Panc1 (cell line): ENCODE results near the gene CHSY3. TPM values are rescaled to one million over a fixed set of nuclear protein-coding genes. Genes with fewer than 3 reads are reported as not detected.

Experiments
- ATAC-seq: fragments of 200-7000 bp; cut with Tn5 transposase; 2 replicates; pipeline ENCODE4 v1.9.1; 2020; ENCODE audit warnings: mild to moderate bottlenecking, moderate library complexity
- BruUV-seq: library from RNA; stranded (reverse); fragments of 400-500 nt; replicated peaks from 2 replicates; lab custom pipeline; 2021; lab: Mats Ljungman, UMichigan
- CTCF ChIA-PET: fragments of 300-600 bp; sonication (Branson Sonifier 250); formaldehyde crosslinking; loops from one replicate; lab custom pipeline; 2022; ENCODE audit warnings: antibody characterized with exemption; lab: Charles Lee
- POLR2A ChIA-PET: fragments of 300-600 bp; sonication (Branson Sonifier 250); formaldehyde crosslinking; loops from one replicate; lab custom pipeline; 2022; ENCODE audit warnings: antibody characterized with exemption; lab: Charles Lee
- DNase-seq: peaks from one replicate; pipeline ENCODE4 v3.0.0-alpha.2; 2010; ENCODE audit warnings: low read depth, low spot score
- H3K27ac ChIP-seq: 2 replicates; pipeline ENCODE4 v1.5.1; 2011; ENCODE audit warnings: mild to moderate bottlenecking, low read length, inconsistent platforms
- H3K27me3 ChIP-seq: fragments of 200-500 bp; sonication (Bioruptor generic); 2 replicates; pipeline ENCODE4 v1.6.0; 2014; ENCODE audit warnings: low read length, inconsistent platforms; ENCODE audit not compliant: control insufficient read depth, insufficient read depth
- H3K36me3 ChIP-seq: fragments of 200-500 bp; sonication (Bioruptor generic); 2 replicates; pipeline ENCODE4 v1.5.1; 2014; ENCODE audit warnings: inconsistent platforms, mild to moderate bottlenecking, low read length, moderate library complexity; ENCODE audit not compliant: control insufficient read depth, insufficient read depth
- H3K4me1 ChIP-seq: 2 replicates; pipeline ENCODE4 v1.5.1; 2011; ENCODE audit warnings: inconsistent platforms, mild to moderate bottlenecking, low read length, moderate library complexity; ENCODE audit not compliant: control insufficient read depth, insufficient read depth
- H3K4me3 ChIP-seq, 2 experiments: 2 replicates each; pipeline ENCODE4 v1.5.1; 2011 to 2012; ENCODE audit warnings: low read depth in 2 of 2, low read length in 2 of 2, mild to moderate bottlenecking in 2 of 2, inconsistent platforms in 1 of 2, moderate library complexity in 1 of 2
- H3K9me3 ChIP-seq: fragments of 200-500 bp; sonication (Bioruptor generic); 2 replicates; pipeline ENCODE4 v1.5.1; 2014; ENCODE audit warnings: low read depth, mild to moderate bottlenecking, inconsistent platforms, low read length, moderate library complexity; ENCODE audit not compliant: control insufficient read depth, insufficient read depth
- POLR2AphosphoS5 ChIP-seq: IDR thresholded peaks from 2 replicates; pipeline ENCODE4 v1.6.1; 2012; ENCODE audit warnings: mild to moderate bottlenecking, low read depth, low read length, moderate library complexity
- SIN3A ChIP-seq: IDR thresholded peaks from 2 replicates; pipeline ENCODE4 v1.6.1; 2012; ENCODE audit warnings: low read depth, mild to moderate bottlenecking, low read length, moderate library complexity, borderline replicate concordance; ENCODE audit not compliant: insufficient read depth
- TCF7L2 ChIP-seq: IDR thresholded peaks from 2 replicates; pipeline ENCODE4 v1.6.1; 2011; ENCODE audit warnings: mild to moderate bottlenecking, low read depth, low read length, inconsistent platforms
- in situ Hi-C: cut with HindIII; loops from 2 replicates; pipeline ENCODE4 v1.10.0; 2016; ENCODE audit warnings: low sequenced_read_pairs, low pct_unique_long_range_greater_than_20kb
- intact Hi-C: fragments of 100-400 bp; cut with micrococcal nuclease; formaldehyde crosslinking; loops from one replicate; pipeline ENCODE4 v1.10.0; 2022; ENCODE audit not compliant: unreplicated experiment
- total RNA-seq: library from RNA; stranded (reverse); gene quantifications from one replicate; pipeline ENCODE4 v1.2.1, GENCODE V29; 2021; ENCODE audit not compliant: unreplicated experiment
- TF ChIP-seq, protein P1 (sequence below), 2 experiments: IDR thresholded peaks; 2 replicates each; pipeline ENCODE4 v1.6.1; 2011 to 2012; ENCODE audit warnings: low read depth in 2 of 2, control low read depth in 1 of 2, low read length in 1 of 2, mild to moderate bottlenecking in 1 of 2, moderate library complexity in 1 of 2; ENCODE audit not compliant: insufficient read depth in 1 of 2
- TF ChIP-seq, protein P2 (sequence below): fragments of 450-650 bp; IDR thresholded peaks from 2 replicates; pipeline ENCODE4 v1.5.1; 2017; ENCODE audit warnings: mild to moderate bottlenecking

The CHSY3 gene
- total RNA-seq, 1 experiment from 2014 or later: not detected

GRCh38 chr5:130171699-130172098 lies 267.4 kb downstream of the CHSY3 start:
- DNase-seq (no peak), ATAC-seq (no peak)
- no TSS peak for BruUV-seq
- intact Hi-C loops: no loop called here
- H3K4me3 ChIP-seq: no peak overlapping the region
- no peak overlapping the region for H3K27ac ChIP-seq
- H3K9me3 ChIP-seq: no peaks in the 10 kb centered on the region
- TF ChIP-seq, protein P1, sequence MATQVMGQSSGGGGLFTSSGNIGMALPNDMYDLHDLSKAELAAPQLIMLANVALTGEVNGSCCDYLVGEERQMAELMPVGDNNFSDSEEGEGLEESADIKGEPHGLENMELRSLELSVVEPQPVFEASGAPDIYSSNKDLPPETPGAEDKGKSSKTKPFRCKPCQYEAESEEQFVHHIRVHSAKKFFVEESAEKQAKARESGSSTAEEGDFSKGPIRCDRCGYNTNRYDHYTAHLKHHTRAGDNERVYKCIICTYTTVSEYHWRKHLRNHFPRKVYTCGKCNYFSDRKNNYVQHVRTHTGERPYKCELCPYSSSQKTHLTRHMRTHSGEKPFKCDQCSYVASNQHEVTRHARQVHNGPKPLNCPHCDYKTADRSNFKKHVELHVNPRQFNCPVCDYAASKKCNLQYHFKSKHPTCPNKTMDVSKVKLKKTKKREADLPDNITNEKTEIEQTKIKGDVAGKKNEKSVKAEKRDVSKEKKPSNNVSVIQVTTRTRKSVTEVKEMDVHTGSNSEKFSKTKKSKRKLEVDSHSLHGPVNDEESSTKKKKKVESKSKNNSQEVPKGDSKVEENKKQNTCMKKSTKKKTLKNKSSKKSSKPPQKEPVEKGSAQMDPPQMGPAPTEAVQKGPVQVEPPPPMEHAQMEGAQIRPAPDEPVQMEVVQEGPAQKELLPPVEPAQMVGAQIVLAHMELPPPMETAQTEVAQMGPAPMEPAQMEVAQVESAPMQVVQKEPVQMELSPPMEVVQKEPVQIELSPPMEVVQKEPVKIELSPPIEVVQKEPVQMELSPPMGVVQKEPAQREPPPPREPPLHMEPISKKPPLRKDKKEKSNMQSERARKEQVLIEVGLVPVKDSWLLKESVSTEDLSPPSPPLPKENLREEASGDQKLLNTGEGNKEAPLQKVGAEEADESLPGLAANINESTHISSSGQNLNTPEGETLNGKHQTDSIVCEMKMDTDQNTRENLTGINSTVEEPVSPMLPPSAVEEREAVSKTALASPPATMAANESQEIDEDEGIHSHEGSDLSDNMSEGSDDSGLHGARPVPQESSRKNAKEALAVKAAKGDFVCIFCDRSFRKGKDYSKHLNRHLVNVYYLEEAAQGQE (IDR thresholded peaks at IDR 0.05; ENCODE audit: insufficient read depth in 1 of 2, low read depth in 2 of 2, low read length in 1 of 2): no peak
- TF ChIP-seq TCF7L2 (no peak), POLR2AphosphoS5 (no peak), SIN3A (no peak)
- TF ChIP-seq, protein P2, sequence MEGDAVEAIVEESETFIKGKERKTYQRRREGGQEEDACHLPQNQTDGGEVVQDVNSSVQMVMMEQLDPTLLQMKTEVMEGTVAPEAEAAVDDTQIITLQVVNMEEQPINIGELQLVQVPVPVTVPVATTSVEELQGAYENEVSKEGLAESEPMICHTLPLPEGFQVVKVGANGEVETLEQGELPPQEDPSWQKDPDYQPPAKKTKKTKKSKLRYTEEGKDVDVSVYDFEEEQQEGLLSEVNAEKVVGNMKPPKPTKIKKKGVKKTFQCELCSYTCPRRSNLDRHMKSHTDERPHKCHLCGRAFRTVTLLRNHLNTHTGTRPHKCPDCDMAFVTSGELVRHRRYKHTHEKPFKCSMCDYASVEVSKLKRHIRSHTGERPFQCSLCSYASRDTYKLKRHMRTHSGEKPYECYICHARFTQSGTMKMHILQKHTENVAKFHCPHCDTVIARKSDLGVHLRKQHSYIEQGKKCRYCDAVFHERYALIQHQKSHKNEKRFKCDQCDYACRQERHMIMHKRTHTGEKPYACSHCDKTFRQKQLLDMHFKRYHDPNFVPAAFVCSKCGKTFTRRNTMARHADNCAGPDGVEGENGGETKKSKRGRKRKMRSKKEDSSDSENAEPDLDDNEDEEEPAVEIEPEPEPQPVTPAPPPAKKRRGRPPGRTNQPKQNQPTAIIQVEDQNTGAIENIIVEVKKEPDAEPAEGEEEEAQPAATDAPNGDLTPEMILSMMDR: no peak
- H3K27me3 ChIP-seq: no peaks in the 10 kb centered on the region
- CTCF ChIA-PET: no interaction called here
- no peaks in the 10 kb centered on the region for H3K36me3 ChIP-seq
- no peaks in the 10 kb centered on the region for H3K4me1 ChIP-seq
- POLR2A ChIA-PET: no interaction called here
- in situ Hi-C loops: no loop called here

- H3K27me3 ChIP-seq: no peaks in the 10 kb centered on the region
- no TSS peak for BruUV-seq
- in situ Hi-C loops (no loop called here), intact Hi-C loops (no loop called here)
- no peak for DNase-seq
- TF ChIP-seq SIN3A: no peak
- TF ChIP-seq, protein P2: no peak
- TF ChIP-seq, protein P1 (IDR thresholded peaks at IDR 0.05; ENCODE audit: insufficient read depth in 1 of 2, low read depth in 2 of 2, low read length in 1 of 2): no peak
- no peak for TF ChIP-seq TCF7L2
- TF ChIP-seq POLR2AphosphoS5: no peak
- no peaks in the 10 kb centered on the region for H3K9me3 ChIP-seq
- CTCF ChIA-PET: no interaction called here
- H3K4me1 ChIP-seq: no peaks in the 10 kb centered on the region
- no peak for ATAC-seq
- H3K36me3 ChIP-seq: no peaks in the 10 kb centered on the region
- no peak overlapping the region for H3K27ac ChIP-seq
- no peak overlapping the region for H3K4me3 ChIP-seq
- POLR2A ChIA-PET: no interaction called here
Measured at GRCh38 chr5:130183115-130183514, 278.9 kb downstream of the CHSY3 start.
